HG03521 (cell line): ENCODE data around the gene PNLIPRP3.

Experiments used
- ATAC-seq: cut with Tn5 transposase; IDR thresholded peaks from one replicate; pipeline ENCODE4 v1.9.1; 2021; ENCODE audit warnings: mild to moderate bottlenecking, moderate library complexity; ENCODE audit not compliant: unreplicated experiment

The PNLIPRP3 gene

GRCh38 chr10:116490028-116490662 is 62.5 kb downstream of the PNLIPRP3 start:
- no peak for ATAC-seq

GRCh38 chr10:116504786-116505185 is 77.1 kb downstream of the PNLIPRP3 start:
- ATAC-seq: no peak

GRCh38 chr10:116510565-116510964 is 82.9 kb downstream of the PNLIPRP3 start:
- ATAC-seq: no peak

GRCh38 chr10:116511365-116511764 is 83.7 kb downstream of the PNLIPRP3 start:
- no peak for ATAC-seq

- no peak for ATAC-seq
Measured at GRCh38 chr10:116521424-116522290, 94.0 kb downstream of the PNLIPRP3 start.

GRCh38 chr10:116522803-116523381 is 95.2 kb downstream of the PNLIPRP3 start:
- no peak for ATAC-seq

- ATAC-seq: no peak
Measured at GRCh38 chr10:116524736-116525135, 97.1 kb downstream of the PNLIPRP3 start.

- ATAC-seq: no peak
Measured at GRCh38 chr10:116526219-116526618, 98.6 kb downstream of the PNLIPRP3 start.
